GM13976 (cell line): ENCODE results near the gene DCAF10.
"Not testable (repeated sequence)": the region's sequence is repeated elsewhere in the genome, so short reads cannot be mapped to it uniquely, and the experiment has no call there.

Experiments
- DNase-seq: peaks from one replicate; pipeline ENCODE4 v3.0.0; 2012; ENCODE audit warnings: low spot score
- CTCF ChIP-seq: IDR thresholded peaks from 2 replicates; pipeline ENCODE4 v1.5.1; 2012; ENCODE audit warnings: borderline replicate concordance, mild to moderate bottlenecking; ENCODE audit not compliant: insufficient read depth; ENCODE audit errors: extremely low read depth, missing control alignments, control extremely low read depth
- in situ Hi-C: fragments of 300-500 bp; cut with MboI; formaldehyde crosslinking; loops from one replicate; pipeline ENCODE4 v1.12.0; 2022; ENCODE audit warnings: low sequenced_read_pairs, mixed read lengths, inconsistent platforms; ENCODE audit not compliant: unreplicated experiment

Gene DCAF10

DNA sequence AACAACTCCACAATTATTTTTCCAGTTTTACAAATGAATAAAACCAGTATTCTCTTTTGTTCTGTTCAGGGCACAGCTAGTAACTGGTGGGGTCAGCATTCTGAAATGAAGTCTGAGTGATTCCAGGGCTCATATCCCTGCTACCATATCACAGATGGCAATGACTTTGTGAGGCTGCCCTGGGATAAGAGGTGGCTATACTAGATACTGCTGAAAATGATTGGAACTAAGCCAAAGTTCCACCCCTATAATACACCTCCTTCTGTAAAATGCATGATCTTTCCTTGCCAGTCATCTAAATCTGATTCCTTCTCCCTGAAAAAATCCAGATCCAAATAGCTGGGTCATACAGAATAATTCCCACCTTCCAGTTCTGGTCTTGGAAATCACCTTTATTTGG lies 88.9 kb downstream of the DCAF10 start:
- in situ Hi-C loops: no loop called here
- DNase-seq: no peak
- TF ChIP-seq CTCF: no peak

DNA sequence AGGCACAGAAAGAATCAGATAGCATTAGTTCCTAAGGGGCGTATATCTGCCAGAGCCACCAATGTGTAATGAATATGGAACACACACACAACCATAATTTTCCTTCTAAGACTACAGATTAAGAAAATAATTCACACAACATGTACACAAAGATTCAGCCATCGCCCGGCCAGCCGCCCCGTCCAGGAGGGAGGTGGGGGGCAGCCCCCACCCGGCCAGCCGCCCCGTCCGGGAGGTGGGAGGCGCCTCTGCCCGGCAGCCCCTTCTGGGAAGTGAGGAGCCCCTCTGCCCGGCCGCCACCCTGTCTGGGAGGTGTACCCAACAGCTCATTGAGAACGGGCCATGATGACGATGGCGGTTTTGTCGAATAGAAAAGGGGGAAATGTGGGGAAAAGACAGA lies 90.4 kb downstream of the DCAF10 start:
- in situ Hi-C loops, DNase-seq: not testable (repeated sequence)

- no peak for DNase-seq
- TF ChIP-seq CTCF: no peak
- in situ Hi-C loops: no loop called here
Measured at GRCh38 chr9:37892063-37892462, 91.5 kb downstream of the DCAF10 start.

- in situ Hi-C loops: no loop called here
- DNase-seq: no peak
- TF ChIP-seq CTCF: no peak
Measured at GRCh38 chr9:37897665-37898064, 97.1 kb downstream of the DCAF10 start.

- in situ Hi-C loops: no loop called here
- no peak for DNase-seq
- no peak for TF ChIP-seq CTCF
Measured at GRCh38 chr9:37899041-37899440, 98.4 kb downstream of the DCAF10 start.

- TF ChIP-seq CTCF: no peak
Measured at GRCh38 chr9:37902131-37902530, 101.5 kb downstream of the DCAF10 start.

GRCh38 chr9:37902796-37903646 lies 102.4 kb downstream of the DCAF10 start:
- DNase-seq: no peak
- TF ChIP-seq CTCF: no peak
- in situ Hi-C loops: loop anchor here (10.0 kb wide), 1 partner anchor 462 kb away; no protein-coding TSS in a partner anchor

More at GRCh38 chr9:37902131-37902530, 101.5 kb downstream of the DCAF10 start:
- DNase-seq: no peak
- in situ Hi-C loops: loop anchor here (10.0 kb wide), 1 partner anchor 463 kb away; no protein-coding TSS in a partner anchor
